GM23338 (cell line): ENCODE data around the gene ANXA3. TPM values are rescaled to one million over a fixed set of nuclear protein-coding genes. Genes with fewer than 3 reads are reported as not detected.

Experiments
- ATAC-seq: fragments of 200-7000 bp; cut with Tn5 transposase; 3 replicates; pipeline ENCODE4 v1.9.1; 2020
- DNase-seq: peaks from one replicate; pipeline ENCODE4 v3.0.0-alpha.2; 2015; ENCODE audit warnings: low spot score
- H2AFZ ChIP-seq: fragments of 200-600 bp; sonication (generic); 2 replicates; pipeline ENCODE4 v1.8.0; 2016; ENCODE audit warnings: antibody characterized with exemption, mild to moderate bottlenecking, moderate library complexity
- H3F3A ChIP-seq: fragments of 200-600 bp; sonication (generic); replicated peaks from 2 replicates; pipeline ENCODE4 v1.8.0; 2017; ENCODE audit warnings: antibody characterized with exemption, mixed run types, low read depth
- H3K27ac ChIP-seq: fragments of 200-600 bp; sonication (generic); 2 replicates; pipeline ENCODE4 v1.6.1; 2016; ENCODE audit warnings: low read depth
- H3K27me3 ChIP-seq: fragments of 200-600 bp; sonication (generic); 2 replicates; pipeline ENCODE4 v1.8.0; 2016; ENCODE audit warnings: mild to moderate bottlenecking, mixed run types, moderate library complexity; ENCODE audit not compliant: insufficient read depth
- H3K36me3 ChIP-seq: fragments of 200-600 bp; sonication (generic); 2 replicates; pipeline ENCODE4 v1.8.0; 2016; ENCODE audit warnings: mild to moderate bottlenecking; ENCODE audit not compliant: insufficient read depth
- H3K4me1 ChIP-seq: fragments of 200-600 bp; sonication (generic); 2 replicates; pipeline ENCODE4 v1.8.0; 2016; ENCODE audit warnings: mild to moderate bottlenecking, moderate library complexity; ENCODE audit not compliant: insufficient read depth
- H3K4me2 ChIP-seq: fragments of 200-600 bp; sonication (generic); 2 replicates; pipeline ENCODE4 v1.7.1; 2017; ENCODE audit warnings: mixed run types
- H3K4me3 ChIP-seq: fragments of 200-600 bp; sonication (generic); 2 replicates; pipeline ENCODE4 v1.6.1; 2016; ENCODE audit warnings: mixed run types
- H3K79me2 ChIP-seq: fragments of 200-600 bp; sonication (generic); replicated peaks from 2 replicates; pipeline ENCODE4 v1.8.0; 2017; ENCODE audit warnings: mild to moderate bottlenecking; ENCODE audit not compliant: insufficient read depth
- H3K9me2 ChIP-seq: fragments of 200-600 bp; sonication (generic); 2 replicates; pipeline ENCODE4 v1.8.0; 2017; ENCODE audit not compliant: insufficient read depth
- H4K20me1 ChIP-seq: fragments of 200-600 bp; sonication (generic); replicated peaks from 2 replicates; pipeline ENCODE4 v1.8.0; 2017; ENCODE audit warnings: mild to moderate bottlenecking; ENCODE audit not compliant: insufficient read depth
- H3K27ac Mint-ChIP-seq: 2 replicates; pipeline ENCODE4 v1.8.0; 2020; ENCODE audit warnings: inconsistent platforms, mild to moderate bottlenecking, moderate library complexity, mixed read lengths
- H3K27me3 Mint-ChIP-seq: 3 replicates; pipeline ENCODE4 v1.8.0; 2022; ENCODE audit warnings: low read depth, mild to moderate bottlenecking, moderate library complexity, mixed read lengths, inconsistent platforms; ENCODE audit not compliant: insufficient read depth, poor library complexity
- H3K36me3 Mint-ChIP-seq: 3 replicates; pipeline ENCODE4 v1.8.0; 2021; ENCODE audit warnings: low read depth, mild to moderate bottlenecking, inconsistent platforms, moderate library complexity, mixed read lengths
- H3K4me1 Mint-ChIP-seq: 3 replicates; pipeline ENCODE4 v1.8.0; 2020; ENCODE audit warnings: mild to moderate bottlenecking, inconsistent platforms, mixed read lengths
- H3K4me3 Mint-ChIP-seq: 3 replicates; pipeline ENCODE4 v1.8.0; 2021; ENCODE audit warnings: moderate library complexity, mild to moderate bottlenecking, inconsistent platforms, mixed read lengths
- H3K9me3 Mint-ChIP-seq: 3 replicates; pipeline ENCODE4 v1.8.0; 2020; ENCODE audit warnings: moderate library complexity, mild to moderate bottlenecking, inconsistent platforms, mixed read lengths
- CREB1 ChIP-seq: fragments of 250-450 bp; sonication (Bioruptor Pico); IDR thresholded peaks from 2 replicates; pipeline ENCODE4 v1.5.0; 2020; ENCODE audit warnings: low read depth, mild to moderate bottlenecking, moderate library complexity
- EZH2 ChIP-seq: fragments of 200-600 bp; sonication (generic); IDR thresholded peaks from one replicate; pipeline ENCODE4 v1.8.0; 2017; ENCODE audit warnings: antibody characterized with exemption, mild to moderate bottlenecking, low read depth; ENCODE audit not compliant: unreplicated experiment
- EZH2phosphoT487 ChIP-seq: fragments of 200-600 bp; sonication (generic); IDR thresholded peaks from one replicate; pipeline ENCODE4 v1.8.1; 2018; ENCODE audit warnings: antibody characterized with exemption; ENCODE audit not compliant: unreplicated experiment
- JUNB ChIP-seq: IDR thresholded peaks from one replicate; pipeline ENCODE4 v1.6.1; 2016; ENCODE audit warnings: antibody characterized with exemption; ENCODE audit not compliant: unreplicated experiment
- NANOG ChIP-seq: IDR thresholded peaks from 2 replicates; pipeline ENCODE4 v1.6.1; 2016; ENCODE audit warnings: antibody characterized with exemption, borderline replicate concordance
- POLR2AphosphoS5 ChIP-seq: IDR thresholded peaks from 2 replicates; pipeline ENCODE4 v1.6.1; 2016; ENCODE audit warnings: antibody characterized with exemption, low read depth
- STAT1 ChIP-seq: IDR thresholded peaks from one replicate; pipeline ENCODE4 v1.6.1; 2016; ENCODE audit warnings: antibody characterized with exemption; ENCODE audit not compliant: unreplicated experiment
- ZNF114 ChIP-seq: fragments of 250-450 bp; sonication (Bioruptor Pico); IDR thresholded peaks from 2 replicates; pipeline ENCODE4 v1.5.0; 2020; ENCODE audit warnings: mild to moderate bottlenecking, moderate library complexity
- ZNF331 ChIP-seq: fragments of 250-450 bp; sonication (Bioruptor Pico); IDR thresholded peaks from 2 replicates; pipeline ENCODE4 v1.5.0; 2020; ENCODE audit warnings: low read depth, mild to moderate bottlenecking, moderate library complexity
- polyA plus RNA-seq: library from polyadenylated mRNA; unstranded; fragments of >200 nt; fragmentation: Nextera tagmentation; extraction: Ambion mirVana; gene quantifications from 2 replicates; pipeline ENCODE4 v1.2.1, GENCODE V29; 2016
- total RNA-seq: library from RNA; depleted of rRNA; stranded (reverse); fragments of >200 nt; shearing (Covaris generic); gene quantifications from 2 replicates; pipeline ENCODE4 v1.2.3, GENCODE V29; 2014
- TF ChIP-seq, protein P1 (sequence below): IDR thresholded peaks from 2 replicates; pipeline ENCODE4 v1.6.1; 2016; ENCODE audit warnings: antibody characterized with exemption
- TF ChIP-seq, protein P2 (sequence below): fragments of 250-450 bp; sonication (Bioruptor Pico); IDR thresholded peaks from 2 replicates; pipeline ENCODE4 v1.5.0; 2020; ENCODE audit warnings: mild to moderate bottlenecking, moderate library complexity
- TF ChIP-seq, protein P3 (sequence below), 2 experiments: fragments of 200-600 bp in 1 of 2; sonication (generic) in 1 of 2; conservative IDR thresholded peaks; 2 replicates each; pipeline versions ENCODE4 v1.5.1 to v1.6.1; 2016 to 2017; ENCODE audit warnings: antibody characterized with exemption in 2 of 2, low read depth in 2 of 2, mild to moderate bottlenecking in 2 of 2, moderate library complexity in 1 of 2
- TF ChIP-seq, protein P4 (sequence below): IDR thresholded peaks from one replicate; pipeline ENCODE4 v1.6.1; 2018; ENCODE audit warnings: antibody characterized with exemption; ENCODE audit not compliant: unreplicated experiment

The ANXA3 gene
- total and polyA plus RNA-seq, 2 experiments from 2014 or later, result 20.3 to 31.5 TPM

DNA sequence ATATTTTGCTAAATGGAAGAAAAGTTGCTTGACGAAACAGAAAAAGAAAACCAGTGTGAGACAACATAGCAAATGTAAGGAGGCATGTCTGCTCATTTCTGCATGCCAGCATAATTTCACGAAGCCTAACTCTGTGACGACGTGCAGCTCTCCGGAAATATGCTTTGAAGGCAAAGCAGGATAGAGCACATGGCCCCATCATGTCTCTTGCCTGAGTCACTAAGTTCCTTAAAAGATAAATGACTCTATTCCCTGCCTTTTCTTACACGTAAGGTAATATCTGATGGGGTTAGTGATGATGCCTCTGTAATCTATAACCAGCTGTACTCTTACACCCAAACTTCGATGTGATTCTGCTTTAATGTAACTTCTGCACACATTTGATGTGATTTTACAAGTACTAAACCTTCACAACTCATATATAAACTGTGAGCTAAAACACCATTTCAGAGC is 64.5 kb downstream of the ANXA3 start:
- no peak overlapping the region for H3K4me2 ChIP-seq
- no peaks in the 10 kb centered on the region for H3K79me2 ChIP-seq
- H3K36me3 Mint-ChIP-seq, result no peaks in the 10 kb centered on the region
- no peaks in the 10 kb centered on the region for H3F3A ChIP-seq
- H3K9me3 Mint-ChIP-seq, result no peaks in the 10 kb centered on the region
- H3K27me3 Mint-ChIP-seq, result no peaks in the 10 kb centered on the region
- no peak overlapping the region for H3K4me3 Mint-ChIP-seq
- no peak overlapping the region for H3K4me3 ChIP-seq
- H3K4me1 ChIP-seq, result no peaks in the 10 kb centered on the region
- no peak for DNase-seq
- H3K4me1 Mint-ChIP-seq, result no peaks in the 10 kb centered on the region
- no peak overlapping the region for H3K27ac Mint-ChIP-seq
- H3K36me3 ChIP-seq, result no peaks in the 10 kb centered on the region
- no peaks in the 10 kb centered on the region for H3K9me2 ChIP-seq
- H2AFZ ChIP-seq, result no peak overlapping the region
- no peaks in the 10 kb centered on the region for H4K20me1 ChIP-seq
- H3K27me3 ChIP-seq, result no peaks in the 10 kb centered on the region
- TF ChIP-seq, protein P1, sequence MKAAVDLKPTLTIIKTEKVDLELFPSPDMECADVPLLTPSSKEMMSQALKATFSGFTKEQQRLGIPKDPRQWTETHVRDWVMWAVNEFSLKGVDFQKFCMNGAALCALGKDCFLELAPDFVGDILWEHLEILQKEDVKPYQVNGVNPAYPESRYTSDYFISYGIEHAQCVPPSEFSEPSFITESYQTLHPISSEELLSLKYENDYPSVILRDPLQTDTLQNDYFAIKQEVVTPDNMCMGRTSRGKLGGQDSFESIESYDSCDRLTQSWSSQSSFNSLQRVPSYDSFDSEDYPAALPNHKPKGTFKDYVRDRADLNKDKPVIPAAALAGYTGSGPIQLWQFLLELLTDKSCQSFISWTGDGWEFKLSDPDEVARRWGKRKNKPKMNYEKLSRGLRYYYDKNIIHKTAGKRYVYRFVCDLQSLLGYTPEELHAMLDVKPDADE, result no peak
- TF ChIP-seq POLR2AphosphoS5 (no peak), STAT1 (no peak), JUNB (no peak), EZH2 (no peak), ZNF331 (no peak), NANOG (no peak), CREB1 (CRISPR knock-in tag) (no peak), EZH2phosphoT487 (no peak), ZNF114 (no peak)
- TF ChIP-seq, protein P2, sequence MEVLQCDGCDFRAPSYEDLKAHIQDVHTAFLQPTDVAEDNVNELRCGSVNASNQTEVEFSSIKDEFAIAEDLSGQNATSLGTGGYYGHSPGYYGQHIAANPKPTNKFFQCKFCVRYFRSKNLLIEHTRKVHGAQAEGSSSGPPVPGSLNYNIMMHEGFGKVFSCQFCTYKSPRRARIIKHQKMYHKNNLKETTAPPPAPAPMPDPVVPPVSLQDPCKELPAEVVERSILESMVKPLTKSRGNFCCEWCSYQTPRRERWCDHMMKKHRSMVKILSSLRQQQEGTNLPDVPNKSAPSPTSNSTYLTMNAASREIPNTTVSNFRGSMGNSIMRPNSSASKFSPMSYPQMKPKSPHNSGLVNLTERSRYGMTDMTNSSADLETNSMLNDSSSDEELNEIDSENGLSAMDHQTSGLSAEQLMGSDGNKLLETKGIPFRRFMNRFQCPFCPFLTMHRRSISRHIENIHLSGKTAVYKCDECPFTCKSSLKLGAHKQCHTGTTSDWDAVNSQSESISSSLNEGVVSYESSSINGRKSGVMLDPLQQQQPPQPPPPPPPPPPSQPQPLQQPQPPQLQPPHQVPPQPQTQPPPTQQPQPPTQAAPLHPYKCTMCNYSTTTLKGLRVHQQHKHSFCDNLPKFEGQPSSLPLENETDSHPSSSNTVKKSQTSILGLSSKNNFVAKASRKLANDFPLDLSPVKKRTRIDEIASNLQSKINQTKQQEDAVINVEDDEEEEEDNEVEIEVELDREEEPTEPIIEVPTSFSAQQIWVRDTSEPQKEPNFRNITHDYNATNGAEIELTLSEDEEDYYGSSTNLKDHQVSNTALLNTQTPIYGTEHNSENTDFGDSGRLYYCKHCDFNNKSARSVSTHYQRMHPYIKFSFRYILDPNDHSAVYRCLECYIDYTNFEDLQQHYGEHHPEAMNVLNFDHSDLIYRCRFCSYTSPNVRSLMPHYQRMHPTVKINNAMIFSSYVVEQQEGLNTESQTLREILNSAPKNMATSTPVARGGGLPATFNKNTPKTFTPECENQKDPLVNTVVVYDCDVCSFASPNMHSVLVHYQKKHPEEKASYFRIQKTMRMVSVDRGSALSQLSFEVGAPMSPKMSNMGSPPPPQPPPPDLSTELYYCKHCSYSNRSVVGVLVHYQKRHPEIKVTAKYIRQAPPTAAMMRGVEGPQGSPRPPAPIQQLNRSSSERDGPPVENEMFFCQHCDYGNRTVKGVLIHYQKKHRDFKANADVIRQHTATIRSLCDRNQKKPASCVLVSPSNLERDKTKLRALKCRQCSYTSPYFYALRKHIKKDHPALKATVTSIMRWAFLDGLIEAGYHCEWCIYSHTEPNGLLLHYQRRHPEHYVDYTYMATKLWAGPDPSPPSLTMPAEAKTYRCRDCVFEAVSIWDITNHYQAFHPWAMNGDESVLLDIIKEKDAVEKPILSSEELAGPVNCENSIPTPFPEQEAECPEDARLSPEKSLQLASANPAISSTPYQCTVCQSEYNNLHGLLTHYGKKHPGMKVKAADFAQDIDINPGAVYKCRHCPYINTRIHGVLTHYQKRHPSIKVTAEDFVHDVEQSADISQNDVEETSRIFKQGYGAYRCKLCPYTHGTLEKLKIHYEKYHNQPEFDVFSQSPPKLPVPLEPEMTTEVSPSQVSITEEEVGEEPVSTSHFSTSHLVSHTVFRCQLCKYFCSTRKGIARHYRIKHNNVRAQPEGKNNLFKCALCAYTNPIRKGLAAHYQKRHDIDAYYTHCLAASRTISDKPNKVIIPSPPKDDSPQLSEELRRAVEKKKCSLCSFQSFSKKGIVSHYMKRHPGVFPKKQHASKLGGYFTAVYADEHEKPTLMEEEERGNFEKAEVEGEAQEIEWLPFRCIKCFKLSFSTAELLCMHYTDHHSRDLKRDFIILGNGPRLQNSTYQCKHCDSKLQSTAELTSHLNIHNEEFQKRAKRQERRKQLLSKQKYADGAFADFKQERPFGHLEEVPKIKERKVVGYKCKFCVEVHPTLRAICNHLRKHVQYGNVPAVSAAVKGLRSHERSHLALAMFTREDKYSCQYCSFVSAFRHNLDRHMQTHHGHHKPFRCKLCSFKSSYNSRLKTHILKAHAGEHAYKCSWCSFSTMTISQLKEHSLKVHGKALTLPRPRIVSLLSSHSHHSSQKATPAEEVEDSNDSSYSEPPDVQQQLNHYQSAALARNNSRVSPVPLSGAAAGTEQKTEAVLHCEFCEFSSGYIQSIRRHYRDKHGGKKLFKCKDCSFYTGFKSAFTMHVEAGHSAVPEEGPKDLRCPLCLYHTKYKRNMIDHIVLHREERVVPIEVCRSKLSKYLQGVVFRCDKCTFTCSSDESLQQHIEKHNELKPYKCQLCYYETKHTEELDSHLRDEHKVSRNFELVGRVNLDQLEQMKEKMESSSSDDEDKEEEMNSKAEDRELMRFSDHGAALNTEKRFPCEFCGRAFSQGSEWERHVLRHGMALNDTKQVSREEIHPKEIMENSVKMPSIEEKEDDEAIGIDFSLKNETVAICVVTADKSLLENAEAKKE (CRISPR knock-in tag), result no peak
- TF ChIP-seq, protein P3, sequence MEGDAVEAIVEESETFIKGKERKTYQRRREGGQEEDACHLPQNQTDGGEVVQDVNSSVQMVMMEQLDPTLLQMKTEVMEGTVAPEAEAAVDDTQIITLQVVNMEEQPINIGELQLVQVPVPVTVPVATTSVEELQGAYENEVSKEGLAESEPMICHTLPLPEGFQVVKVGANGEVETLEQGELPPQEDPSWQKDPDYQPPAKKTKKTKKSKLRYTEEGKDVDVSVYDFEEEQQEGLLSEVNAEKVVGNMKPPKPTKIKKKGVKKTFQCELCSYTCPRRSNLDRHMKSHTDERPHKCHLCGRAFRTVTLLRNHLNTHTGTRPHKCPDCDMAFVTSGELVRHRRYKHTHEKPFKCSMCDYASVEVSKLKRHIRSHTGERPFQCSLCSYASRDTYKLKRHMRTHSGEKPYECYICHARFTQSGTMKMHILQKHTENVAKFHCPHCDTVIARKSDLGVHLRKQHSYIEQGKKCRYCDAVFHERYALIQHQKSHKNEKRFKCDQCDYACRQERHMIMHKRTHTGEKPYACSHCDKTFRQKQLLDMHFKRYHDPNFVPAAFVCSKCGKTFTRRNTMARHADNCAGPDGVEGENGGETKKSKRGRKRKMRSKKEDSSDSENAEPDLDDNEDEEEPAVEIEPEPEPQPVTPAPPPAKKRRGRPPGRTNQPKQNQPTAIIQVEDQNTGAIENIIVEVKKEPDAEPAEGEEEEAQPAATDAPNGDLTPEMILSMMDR (conservative IDR thresholded peaks at IDR 0.05; ENCODE audit: low read depth in 2 of 2), result no peak
- TF ChIP-seq, protein P4, sequence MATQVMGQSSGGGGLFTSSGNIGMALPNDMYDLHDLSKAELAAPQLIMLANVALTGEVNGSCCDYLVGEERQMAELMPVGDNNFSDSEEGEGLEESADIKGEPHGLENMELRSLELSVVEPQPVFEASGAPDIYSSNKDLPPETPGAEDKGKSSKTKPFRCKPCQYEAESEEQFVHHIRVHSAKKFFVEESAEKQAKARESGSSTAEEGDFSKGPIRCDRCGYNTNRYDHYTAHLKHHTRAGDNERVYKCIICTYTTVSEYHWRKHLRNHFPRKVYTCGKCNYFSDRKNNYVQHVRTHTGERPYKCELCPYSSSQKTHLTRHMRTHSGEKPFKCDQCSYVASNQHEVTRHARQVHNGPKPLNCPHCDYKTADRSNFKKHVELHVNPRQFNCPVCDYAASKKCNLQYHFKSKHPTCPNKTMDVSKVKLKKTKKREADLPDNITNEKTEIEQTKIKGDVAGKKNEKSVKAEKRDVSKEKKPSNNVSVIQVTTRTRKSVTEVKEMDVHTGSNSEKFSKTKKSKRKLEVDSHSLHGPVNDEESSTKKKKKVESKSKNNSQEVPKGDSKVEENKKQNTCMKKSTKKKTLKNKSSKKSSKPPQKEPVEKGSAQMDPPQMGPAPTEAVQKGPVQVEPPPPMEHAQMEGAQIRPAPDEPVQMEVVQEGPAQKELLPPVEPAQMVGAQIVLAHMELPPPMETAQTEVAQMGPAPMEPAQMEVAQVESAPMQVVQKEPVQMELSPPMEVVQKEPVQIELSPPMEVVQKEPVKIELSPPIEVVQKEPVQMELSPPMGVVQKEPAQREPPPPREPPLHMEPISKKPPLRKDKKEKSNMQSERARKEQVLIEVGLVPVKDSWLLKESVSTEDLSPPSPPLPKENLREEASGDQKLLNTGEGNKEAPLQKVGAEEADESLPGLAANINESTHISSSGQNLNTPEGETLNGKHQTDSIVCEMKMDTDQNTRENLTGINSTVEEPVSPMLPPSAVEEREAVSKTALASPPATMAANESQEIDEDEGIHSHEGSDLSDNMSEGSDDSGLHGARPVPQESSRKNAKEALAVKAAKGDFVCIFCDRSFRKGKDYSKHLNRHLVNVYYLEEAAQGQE, result no peak
- no peak overlapping the region for H3K27ac ChIP-seq
- ATAC-seq, result no peak
